Suprapubic skin (tissue), 3 donors: ENCODE measurements around the gene CACNG4.

Source experiments
- EP300 ChIP-seq: sonication (generic); formaldehyde crosslinking; IDR thresholded peaks from one replicate; pipeline ENCODE4 v1.6.1; 2017; ENCODE audit warnings: antibody characterized with exemption
- TF ChIP-seq, protein P1 (sequence below), 2 donors: fragments of 200-600 bp in 1 of 2; fragments of 450-650 bp in 1 of 2; sonication (generic) in 1 of 2; IDR thresholded peaks; one replicate each; pipeline ENCODE4 v1.5.1; 2016 to 2019; ENCODE audit warnings: antibody characterized with exemption in 2 of 2, mild to moderate bottlenecking in 1 of 2, moderate library complexity in 1 of 2

DNA sequence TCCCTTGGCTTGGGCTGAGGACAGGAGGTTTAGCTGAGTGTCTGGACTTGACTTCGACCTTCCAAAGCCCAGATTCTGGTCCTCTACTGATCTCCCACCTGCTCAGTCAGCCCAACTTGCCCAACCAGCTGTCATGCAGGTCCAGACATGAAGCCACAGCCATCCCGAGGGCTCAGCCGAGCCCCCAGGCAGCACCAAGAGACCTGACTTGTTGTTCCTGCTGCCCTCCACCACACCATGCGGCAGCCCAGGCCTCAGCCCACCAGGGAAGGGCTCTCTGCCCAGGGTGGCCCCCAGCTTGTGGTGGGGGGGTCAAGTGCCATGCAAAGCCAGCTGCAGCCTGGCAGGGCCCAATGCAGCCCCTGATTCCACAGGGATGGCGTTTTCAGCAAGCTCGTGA lies 17.2 kb upstream of the CACNG4 start:
- TF ChIP-seq, protein P1, sequence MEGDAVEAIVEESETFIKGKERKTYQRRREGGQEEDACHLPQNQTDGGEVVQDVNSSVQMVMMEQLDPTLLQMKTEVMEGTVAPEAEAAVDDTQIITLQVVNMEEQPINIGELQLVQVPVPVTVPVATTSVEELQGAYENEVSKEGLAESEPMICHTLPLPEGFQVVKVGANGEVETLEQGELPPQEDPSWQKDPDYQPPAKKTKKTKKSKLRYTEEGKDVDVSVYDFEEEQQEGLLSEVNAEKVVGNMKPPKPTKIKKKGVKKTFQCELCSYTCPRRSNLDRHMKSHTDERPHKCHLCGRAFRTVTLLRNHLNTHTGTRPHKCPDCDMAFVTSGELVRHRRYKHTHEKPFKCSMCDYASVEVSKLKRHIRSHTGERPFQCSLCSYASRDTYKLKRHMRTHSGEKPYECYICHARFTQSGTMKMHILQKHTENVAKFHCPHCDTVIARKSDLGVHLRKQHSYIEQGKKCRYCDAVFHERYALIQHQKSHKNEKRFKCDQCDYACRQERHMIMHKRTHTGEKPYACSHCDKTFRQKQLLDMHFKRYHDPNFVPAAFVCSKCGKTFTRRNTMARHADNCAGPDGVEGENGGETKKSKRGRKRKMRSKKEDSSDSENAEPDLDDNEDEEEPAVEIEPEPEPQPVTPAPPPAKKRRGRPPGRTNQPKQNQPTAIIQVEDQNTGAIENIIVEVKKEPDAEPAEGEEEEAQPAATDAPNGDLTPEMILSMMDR (IDR thresholded peaks at IDR 0.05): no peak
- no peak for TF ChIP-seq EP300
